ENCODE results near the gene SALL1. TPM values are rescaled to one million over a fixed set of nuclear protein-coding genes. Genes with fewer than 3 reads are reported as not detected.

The SALL1 gene
- total and polyA plus RNA-seq, 2 of the 4 experiments (the other 2 are of a cell fraction), result 0.90 to 5.2 TPM

DNA sequence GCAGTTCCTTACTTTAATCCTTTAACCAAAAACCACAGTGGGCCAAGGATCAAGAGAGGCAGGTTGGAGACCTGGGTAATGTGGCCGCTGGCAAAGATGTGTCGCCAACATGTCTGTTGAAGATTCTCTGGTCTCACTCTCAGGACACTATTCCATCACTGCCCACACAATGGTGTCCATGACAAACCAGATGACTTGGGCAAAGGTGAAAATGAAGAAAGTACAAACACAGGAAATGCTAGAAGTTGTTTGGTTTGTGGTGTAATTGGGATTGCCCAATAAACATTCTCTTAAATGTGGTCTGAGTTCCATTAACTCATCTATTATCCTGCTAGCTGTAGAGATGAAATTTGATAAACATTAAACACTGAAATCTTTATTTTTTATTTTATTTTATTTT, 43.3 kb downstream of the SALL1 start:
- Histone ChIP-seq H2BK120ac (ENCODE audit: low read depth, low read length) (no peak overlapping the region), H3K4me2 (ENCODE audit: low read depth, low read length) (no peak overlapping the region), H3K27ac (ENCODE audit: insufficient read depth, low read length) (no peak overlapping the region), H3K9me1 (ENCODE audit: insufficient read depth, low read length) (no peaks in the 10 kb centered on the region), H2BK15ac (ENCODE audit: low read depth, low read length) (no peak overlapping the region), H3K36me3 (ENCODE audit: control insufficient read depth, insufficient read depth, low read length) (no peaks in the 10 kb centered on the region), H3K56ac (ENCODE audit: extremely low read depth, insufficient read depth, low read length) (no peak overlapping the region), H3K79me1 (ENCODE audit: low read depth in 1 of 2, low read length in 2 of 2) (no peaks in the 10 kb centered on the region), H3K23ac (ENCODE audit: low read depth, low read length) (no peak overlapping the region), H4K91ac (ENCODE audit: insufficient read depth, low read depth, low read length) (no peak overlapping the region), H3K4me3 (ENCODE audit: insufficient read depth, low read depth, low read length) (no peak overlapping the region), H3K18ac (ENCODE audit: low read depth, low read length) (no peak overlapping the region), H2AFZ (replicated peaks; ENCODE audit: low read length, poor library complexity) (no peak overlapping the region), H3K4me1 (ENCODE audit: control insufficient read depth, insufficient read depth, low read length) (no peaks in the 10 kb centered on the region), H2AK5ac (ENCODE audit: low read depth, low read length) (no peak overlapping the region), H3K27me3 (ENCODE audit: control insufficient read depth, insufficient read depth, low read length) (peaks cover 17% of the 10 kb centered on the region), H3K4ac (ENCODE audit: low read depth, low read length) (no peak overlapping the region), H2BK20ac (ENCODE audit: low read depth, low read length) (no peak overlapping the region), H3K9ac (ENCODE audit: low read depth, low read length) (no peak overlapping the region), H4K8ac (ENCODE audit: low read depth in 2 of 2, low read length in 2 of 2) (no peak overlapping the region), H4K5ac (ENCODE audit: low read depth, low read length) (no peak overlapping the region), H3K14ac (replicated peaks; ENCODE audit: low read depth, low read length) (no peak overlapping the region), H2AK9ac (replicated peaks; ENCODE audit: low read depth, low read length, poor library complexity) (no peak overlapping the region), H2BK5ac (ENCODE audit: low read depth, low read length, poor library complexity, severe bottlenecking) (no peak overlapping the region), H4K20me1 (ENCODE audit: insufficient read depth, low read length) (no peaks in the 10 kb centered on the region), H3K9me3 (ENCODE audit: control insufficient read depth, insufficient read depth, low read length) (no peaks in the 10 kb centered on the region)
- ATAC-seq (ENCODE audit: low read depth) (no peak), DNase-seq (no peak)
- CTCF ChIA-PET, result no interaction called here
- WGBS, 2 experiments (ENCODE audit: extremely low coverage in 2 of 2, insufficient read length in 1 of 2), result no CpG with 5 or more reads among the region's 2 CpGs
- POLR2A ChIA-PET (ENCODE audit: unreplicated experiment), result no interaction called here
- no TSS peak for BruUV-seq (replicated peaks)
- TF ChIP-seq, protein P1, sequence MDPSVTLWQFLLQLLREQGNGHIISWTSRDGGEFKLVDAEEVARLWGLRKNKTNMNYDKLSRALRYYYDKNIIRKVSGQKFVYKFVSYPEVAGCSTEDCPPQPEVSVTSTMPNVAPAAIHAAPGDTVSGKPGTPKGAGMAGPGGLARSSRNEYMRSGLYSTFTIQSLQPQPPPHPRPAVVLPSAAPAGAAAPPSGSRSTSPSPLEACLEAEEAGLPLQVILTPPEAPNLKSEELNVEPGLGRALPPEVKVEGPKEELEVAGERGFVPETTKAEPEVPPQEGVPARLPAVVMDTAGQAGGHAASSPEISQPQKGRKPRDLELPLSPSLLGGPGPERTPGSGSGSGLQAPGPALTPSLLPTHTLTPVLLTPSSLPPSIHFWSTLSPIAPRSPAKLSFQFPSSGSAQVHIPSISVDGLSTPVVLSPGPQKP (IDR thresholded peaks at IDR 0.05; ENCODE audit: borderline replicate concordance, low read depth, low read length), result no peak
- TF ChIP-seq, protein P2, sequence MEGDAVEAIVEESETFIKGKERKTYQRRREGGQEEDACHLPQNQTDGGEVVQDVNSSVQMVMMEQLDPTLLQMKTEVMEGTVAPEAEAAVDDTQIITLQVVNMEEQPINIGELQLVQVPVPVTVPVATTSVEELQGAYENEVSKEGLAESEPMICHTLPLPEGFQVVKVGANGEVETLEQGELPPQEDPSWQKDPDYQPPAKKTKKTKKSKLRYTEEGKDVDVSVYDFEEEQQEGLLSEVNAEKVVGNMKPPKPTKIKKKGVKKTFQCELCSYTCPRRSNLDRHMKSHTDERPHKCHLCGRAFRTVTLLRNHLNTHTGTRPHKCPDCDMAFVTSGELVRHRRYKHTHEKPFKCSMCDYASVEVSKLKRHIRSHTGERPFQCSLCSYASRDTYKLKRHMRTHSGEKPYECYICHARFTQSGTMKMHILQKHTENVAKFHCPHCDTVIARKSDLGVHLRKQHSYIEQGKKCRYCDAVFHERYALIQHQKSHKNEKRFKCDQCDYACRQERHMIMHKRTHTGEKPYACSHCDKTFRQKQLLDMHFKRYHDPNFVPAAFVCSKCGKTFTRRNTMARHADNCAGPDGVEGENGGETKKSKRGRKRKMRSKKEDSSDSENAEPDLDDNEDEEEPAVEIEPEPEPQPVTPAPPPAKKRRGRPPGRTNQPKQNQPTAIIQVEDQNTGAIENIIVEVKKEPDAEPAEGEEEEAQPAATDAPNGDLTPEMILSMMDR (conservative IDR thresholded peaks at IDR 0.05; ENCODE audit: low read depth, low read length), result no peak
- TF ChIP-seq RFX5 (IDR thresholded peaks at IDR 0.05; ENCODE audit: low read depth, low read length), result no peak
- in situ Hi-C loops (cut with MboI; ENCODE audit: low sequenced_read_pairs), result no loop called here
- dilution Hi-C loops (cut with HindIII; ENCODE audit: low sequenced_read_pairs, unreplicated experiment), result no loop called here
- intact Hi-C loops (cut with micrococcal nuclease), result no loop called here
